ENCODE data around the gene SEPTIN1.
"Not testable (repeated sequence)": the region's sequence is repeated elsewhere in the genome, so short reads cannot be mapped to it uniquely, and the experiment has no call there.

Gene SEPTIN1

DNA sequence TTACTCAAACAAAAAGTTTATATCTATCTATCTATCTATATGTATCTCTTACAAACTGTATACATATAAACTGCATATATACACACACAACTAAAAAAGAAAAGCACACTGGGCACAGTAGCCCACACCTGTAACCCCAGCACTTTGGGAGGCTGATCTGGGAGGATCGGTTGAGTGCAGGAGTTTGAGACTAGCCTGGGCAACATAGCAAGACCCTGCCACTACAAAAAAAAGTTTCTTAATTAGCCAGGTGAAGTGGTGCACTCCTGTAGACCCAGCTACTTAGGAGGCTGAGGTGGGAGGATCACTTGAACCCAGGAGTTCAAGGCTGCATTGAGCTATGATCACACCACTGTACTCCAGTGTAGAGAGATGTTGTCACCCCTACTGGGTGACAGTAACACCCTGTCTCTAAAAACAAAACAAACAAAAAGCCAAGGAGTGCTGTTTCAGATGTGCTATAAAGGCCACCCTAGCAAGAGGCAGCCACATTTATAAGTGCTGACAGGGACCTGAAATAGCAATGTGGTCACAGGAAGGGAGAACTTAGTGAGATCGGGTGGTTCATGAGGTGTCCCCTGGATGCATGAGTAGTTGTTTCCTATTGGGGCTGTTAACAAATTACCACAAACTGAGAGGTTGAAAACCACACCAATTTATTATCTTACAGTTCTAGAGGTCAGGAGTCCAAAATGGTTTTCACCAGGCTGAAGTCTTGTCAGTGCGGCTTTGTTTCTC lies 32.1 kb downstream of the SEPTIN1 start:
- intact Hi-C loops (cut with DNase I): no loop called here

DNA sequence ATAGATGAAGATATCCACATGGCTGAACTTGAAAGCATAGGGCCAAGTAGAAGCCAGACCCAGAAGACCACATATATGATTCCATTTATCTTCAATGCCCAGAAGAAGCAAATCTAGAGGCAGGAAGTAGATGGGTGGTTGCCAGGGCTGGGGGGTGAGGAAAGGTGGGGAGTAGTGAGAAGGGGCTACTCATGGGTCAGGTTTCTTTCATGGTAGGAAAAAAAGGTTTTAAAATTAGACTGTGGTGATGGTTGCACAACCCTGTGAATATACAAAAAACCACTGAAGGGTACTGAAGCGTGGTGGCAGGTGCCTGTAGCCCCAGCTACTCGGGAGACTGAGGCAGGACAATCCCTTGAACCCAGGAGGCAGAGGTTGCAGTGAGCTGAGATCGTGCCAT lies 32.7 kb downstream of the SEPTIN1 start:
- DNase-seq: peak in 2 of 10 donors; percentile 17 to 36

More for the DNA sequence above, 32.1 kb downstream of the SEPTIN1 start:
- DNase-seq: peak in 2 of 10 donors; percentile 6 to 7

DNA sequence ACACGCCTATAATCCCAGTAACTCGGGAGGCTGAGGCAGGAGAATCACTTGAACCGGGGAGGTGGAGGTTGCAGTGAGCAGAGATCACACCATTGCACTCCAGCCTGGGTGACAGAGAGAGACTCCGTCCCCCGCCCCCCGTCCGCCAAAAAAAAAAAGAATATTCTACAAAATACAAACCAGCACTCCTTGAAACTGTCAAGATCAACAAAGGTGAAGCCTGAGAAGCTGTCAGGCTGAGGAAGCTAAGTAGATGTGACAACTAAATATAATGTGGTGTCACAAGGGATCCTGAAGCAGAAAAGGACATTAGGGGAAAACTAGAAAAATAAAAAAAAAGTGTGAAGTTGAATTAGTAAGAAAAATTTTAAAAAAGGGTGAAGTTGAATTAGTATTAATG lies 33.4 kb downstream of the SEPTIN1 start:
- peak in 1 of 10 donors; percentile 19 for DNase-seq

More for the DNA sequence above, 32.7 kb downstream of the SEPTIN1 start:
- intact Hi-C loops (cut with DNase I): loop anchor here (5.0 kb wide), 1 partner anchor 48 kb away; the partner anchor contains the start of gene ZNF48

DNA sequence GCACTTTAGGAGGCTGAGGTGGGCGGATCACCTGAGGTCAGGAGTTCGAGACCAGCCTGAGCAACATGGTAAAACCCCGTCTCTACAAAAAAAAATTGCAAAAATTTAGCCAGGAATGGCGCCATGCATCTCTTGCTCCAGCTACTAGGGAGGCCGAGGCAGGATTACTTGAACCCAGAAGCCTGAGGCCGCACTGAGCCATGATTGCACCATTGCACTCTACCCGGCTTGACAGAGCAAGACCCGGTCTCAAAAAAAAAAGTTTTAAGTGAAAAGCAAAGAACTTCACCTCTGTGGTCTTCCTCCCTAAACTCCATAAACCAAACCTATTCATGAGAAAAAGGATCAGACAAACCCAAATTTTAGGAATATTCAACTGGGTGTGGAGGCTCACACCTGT lies 34.2 kb downstream of the SEPTIN1 start:
- peak in 1 of 10 donors; percentile 8 for DNase-seq
- intact Hi-C loops (cut with DNase I): loop anchor here (5.0 kb wide), 1 partner anchor 49 kb away; the partner anchor contains the start of gene ZNF48

More for the DNA sequence above, 33.4 kb downstream of the SEPTIN1 start:
- intact Hi-C loops (cut with DNase I): loop anchor here (5.0 kb wide), 1 partner anchor 48 kb away; the partner anchor contains the start of gene ZNF48

DNA sequence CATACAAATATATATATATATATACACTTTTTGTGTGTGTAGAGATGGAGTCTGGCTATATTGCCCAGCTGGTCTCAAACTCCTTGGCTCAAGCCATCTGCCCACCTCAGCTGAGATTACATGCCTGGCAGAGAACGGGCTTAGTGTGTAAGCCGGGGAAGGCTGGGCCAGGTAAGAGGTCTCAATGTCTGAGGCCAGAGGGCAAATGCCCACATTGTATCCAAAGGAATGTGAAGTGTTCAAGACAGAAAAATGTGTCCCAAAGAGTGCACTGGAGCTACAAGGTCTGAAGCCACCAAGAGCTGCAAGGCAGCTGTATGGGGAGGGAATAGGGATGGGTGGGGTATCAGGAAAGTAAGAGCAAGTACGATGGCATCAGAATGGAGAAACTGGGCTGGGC lies 36.1 kb downstream of the SEPTIN1 start:
- intact Hi-C loops (cut with DNase I): loop anchor here (5.0 kb wide), 1 partner anchor 51 kb away; the partner anchor contains the start of gene ZNF48
- peak in 1 of 10 donors; percentile 7 for DNase-seq

DNA sequence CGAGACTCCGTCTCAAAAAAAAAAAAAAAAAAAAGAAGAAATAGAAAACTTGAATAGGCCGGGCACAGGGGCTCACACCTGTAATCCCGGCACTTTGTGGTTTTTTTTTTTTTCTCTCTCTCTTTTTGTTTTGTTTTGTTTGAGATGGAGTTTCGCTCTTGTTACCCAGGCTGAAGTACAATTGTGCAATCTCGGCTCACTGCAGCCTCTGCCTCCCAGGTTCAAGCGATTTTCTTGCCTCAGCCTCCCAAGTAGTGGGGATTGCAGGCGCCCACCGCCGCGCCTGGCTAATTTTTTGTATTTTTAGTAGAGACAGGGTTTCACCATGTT lies 38.9 kb downstream of the SEPTIN1 start:
- DNase-seq: peak in 1 of 10 donors; percentile 34
- intact Hi-C loops (cut with DNase I): not testable (repeated sequence)

DNA sequence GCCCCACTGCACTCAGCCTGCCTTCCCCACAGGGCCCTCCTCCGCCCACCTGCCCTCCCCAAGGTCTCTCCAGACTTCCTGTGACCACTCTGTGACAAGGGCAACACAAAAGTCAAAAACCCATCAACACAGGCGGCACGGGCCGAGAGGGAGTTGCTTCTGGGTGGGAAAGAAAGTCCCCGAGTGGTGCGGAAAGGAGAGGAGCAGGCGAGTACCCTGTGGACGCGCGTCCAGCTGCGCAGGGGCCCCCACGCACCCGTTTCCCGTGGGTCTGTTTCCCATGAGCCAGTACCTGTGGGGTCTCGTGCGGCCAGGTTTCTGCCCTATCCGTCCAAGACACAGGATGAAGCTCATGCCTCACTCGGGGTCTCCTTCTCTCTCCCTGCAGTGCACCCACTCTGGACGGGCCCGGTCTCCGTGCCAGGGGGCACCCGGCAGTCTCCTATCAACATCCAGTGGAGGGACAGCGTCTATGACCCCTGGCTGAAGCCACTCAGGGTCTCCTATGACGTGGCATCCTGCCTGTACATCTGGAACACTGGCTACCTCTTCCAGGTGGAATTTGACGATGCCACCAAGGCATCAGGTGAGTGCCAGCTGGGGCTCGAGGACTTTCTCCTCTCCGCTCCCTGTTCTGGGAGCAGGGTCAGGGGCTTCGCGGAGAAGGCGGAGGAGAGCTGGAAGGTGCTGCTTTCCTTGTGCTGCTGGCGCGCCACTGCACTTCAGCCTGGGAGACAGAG lies 39.4 kb downstream of the SEPTIN1 start:
- DNase-seq: peak in 1 of 10 donors; percentile 52
- intact Hi-C loops (cut with DNase I): no loop called here

DNA sequence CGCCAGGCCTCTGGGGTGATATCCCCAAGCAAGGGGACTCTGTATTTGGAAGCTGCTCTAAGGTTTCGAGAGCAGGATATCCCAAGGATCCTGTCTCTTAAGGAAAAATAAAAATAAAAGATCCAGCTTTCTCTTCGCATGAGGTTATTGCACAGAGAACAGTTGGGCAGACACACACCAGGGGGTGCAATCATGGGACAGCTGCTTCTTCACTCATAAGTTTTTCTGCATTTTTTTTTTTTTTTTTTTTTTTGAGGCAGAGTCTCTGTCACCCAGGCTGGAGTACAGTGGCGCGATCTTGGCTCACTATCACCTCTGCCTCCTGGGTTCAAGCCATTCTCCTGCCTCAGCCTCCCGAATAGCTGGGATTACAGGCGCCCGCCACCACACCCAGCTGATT lies 40.4 kb downstream of the SEPTIN1 start:
- intact Hi-C loops (cut with DNase I): not testable (repeated sequence)
- peak in 1 of 10 donors; percentile 50 for DNase-seq

DNA sequence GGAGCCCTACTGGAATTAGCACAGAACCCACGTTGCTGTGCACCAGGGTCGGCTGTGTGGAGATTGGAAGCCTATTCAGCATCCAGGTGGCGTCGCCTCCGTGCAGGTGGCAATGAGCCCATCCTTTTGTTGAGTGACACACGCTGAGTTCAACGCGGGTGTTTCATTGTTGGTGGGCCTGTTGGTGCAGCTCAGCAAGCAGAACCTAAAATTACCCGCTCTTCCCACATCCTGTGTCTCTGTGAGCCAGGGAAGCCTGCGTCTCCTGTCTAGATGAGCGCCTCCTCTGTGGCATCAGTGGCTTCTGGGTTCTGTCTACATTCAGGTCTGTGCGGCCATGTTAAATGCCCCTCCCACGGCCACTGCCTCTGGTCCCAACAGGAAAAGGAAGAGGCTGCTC lies 41.7 kb downstream of the SEPTIN1 start:
- peak in 6 of 10 donors; percentile 29 to 90 (median 58) for DNase-seq
- intact Hi-C loops (cut with DNase I): no loop called here

DNA sequence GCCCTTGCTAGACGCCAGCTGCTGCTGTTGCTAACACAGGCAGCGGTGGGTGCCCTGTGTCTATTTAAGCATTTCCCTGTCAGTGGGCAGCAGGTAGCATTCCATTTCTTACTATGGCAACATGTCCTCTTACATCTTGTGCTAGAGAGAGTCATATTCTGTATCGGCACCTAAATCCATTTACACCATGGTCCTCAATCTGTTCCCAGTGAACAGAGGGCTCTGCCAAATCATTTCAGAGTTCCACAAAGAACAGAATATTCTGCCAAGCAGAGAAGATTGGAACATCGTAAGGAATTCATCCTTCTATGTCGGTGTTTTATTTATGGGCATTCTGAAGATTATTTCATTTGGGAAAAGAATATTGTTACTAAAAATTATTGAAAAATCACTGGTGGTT lies 43.6 kb downstream of the SEPTIN1 start:
- intact Hi-C loops (cut with DNase I): not testable (repeated sequence)

DNA sequence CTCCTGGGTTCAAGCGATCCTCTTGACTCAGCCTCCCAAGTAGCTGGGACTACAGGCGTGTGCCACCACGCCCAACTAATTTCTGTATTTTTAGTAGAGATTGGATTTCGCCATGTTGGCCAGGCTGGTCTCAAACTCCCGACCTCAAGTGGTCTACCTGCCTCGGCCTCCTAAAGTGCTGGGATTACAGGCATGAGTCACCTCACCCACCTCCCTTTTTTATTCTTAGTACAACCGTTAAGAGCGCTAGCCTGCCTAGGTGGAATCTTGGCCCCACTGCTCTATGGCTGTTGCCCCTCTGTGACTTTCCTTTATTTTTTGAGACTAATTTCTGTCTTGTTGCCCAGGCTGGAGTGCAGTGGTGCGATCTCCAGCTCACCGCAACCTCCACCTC lies 44.4 kb downstream of the SEPTIN1 start:
- peak in 1 of 10 donors; percentile 26 for DNase-seq
- intact Hi-C loops (cut with DNase I): not testable (repeated sequence)

More for the DNA sequence above, 43.6 kb downstream of the SEPTIN1 start:
- DNase-seq: not testable (repeated sequence)

DNA sequence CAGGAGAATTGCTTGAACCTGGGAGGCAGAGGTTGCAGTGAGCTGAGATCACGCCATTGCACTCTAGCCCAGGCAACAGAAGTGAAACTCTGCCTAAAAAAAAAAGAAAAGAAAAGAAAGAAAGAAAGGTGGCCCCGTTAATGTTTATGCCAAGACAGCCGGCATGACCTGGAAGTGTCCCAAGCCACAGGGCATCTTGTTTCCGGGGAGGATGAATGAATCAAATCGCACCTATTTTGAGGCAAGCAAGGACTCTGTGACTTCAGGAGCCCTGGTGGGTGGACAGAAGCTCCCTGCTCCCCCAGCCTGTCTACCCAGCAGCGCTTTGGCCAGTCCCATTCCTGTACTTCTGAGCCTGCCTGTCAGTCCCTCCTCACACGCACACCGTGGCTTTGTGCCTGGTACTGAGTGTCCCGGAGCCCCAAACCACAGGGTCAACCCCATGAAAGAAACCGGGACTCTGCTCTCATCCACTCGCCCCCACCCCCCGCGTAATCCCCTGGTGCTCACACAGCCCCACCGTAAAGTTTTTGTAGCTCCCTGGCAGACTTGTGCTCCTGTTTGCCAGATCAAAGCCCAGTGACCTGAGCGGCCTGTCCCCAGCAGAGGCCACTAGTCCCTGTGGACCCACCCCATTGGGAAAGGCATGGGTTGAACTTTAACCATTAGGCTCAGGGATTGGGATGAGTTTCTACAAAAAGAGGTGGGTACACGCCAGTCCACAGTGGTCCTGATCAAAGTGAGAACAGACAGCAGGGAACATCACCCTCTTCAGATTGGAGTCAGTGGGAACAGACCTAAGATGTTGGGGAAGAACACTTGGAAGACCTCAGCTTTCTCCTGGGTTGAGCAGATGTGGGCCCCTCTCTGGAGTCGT lies 46.5 kb downstream of the SEPTIN1 start:
- intact Hi-C loops (cut with DNase I): no loop called here
- peak in 1 of 10 donors; percentile 71 for DNase-seq

DNA sequence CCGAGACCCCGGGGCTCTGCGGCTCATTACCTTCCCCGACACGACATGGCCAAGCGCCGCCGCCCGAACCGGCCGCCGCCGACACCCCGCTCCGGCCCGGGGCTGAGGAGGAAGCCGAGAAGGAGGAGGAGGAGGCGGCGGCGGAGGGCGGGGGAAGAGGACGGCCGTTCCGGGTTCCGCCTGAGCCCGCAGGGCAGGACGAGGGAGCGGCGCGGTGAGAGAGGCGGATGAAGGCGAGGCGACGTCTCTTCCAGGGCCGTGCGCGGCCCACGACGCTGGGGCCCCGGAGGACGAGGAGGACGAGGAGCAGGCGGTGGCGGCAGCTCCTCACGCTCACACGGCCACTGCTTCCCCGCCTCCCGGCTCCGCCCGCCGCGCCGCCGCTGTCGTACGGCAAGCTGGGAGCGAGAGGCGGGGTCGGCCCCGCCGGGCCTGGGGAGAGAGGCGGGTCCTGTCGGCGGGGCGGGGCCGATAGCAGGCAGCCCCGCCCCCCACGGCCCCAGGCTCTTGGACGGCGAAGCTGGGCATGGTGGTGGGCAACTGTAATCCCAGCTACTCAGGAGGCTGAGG lies 47.2 kb downstream of the SEPTIN1 start:
- peak; percentile 64 to 98 (median 85) for DNase-seq
- intact Hi-C loops (cut with DNase I): not testable (repeated sequence)

DNA sequence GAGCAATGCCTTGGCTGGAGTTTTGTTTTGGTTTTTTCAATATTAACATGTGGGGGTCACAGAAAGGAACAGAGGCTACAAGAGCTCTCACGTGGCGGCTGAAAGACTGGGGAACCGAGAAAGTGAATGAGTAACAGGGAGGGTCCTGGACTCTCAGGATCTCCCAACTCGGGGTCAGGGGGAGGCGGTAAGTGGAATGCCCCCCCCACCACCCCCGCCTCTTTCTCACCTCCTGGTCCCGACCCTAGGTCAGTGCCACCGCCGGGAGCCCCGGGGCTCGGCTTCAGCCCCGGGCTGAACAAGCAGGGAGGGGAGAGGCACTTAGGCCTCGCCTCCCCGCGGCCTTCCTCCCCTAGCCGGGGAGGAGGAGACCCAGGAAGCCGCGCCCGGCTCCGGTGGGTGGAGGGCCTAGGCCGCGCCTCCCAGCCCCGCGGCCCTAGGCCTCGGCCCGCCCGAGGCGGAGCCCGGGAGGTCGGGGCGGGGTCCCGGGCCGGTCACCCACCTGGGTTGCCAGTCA lies 47.8 kb downstream of the SEPTIN1 start:
- DNase-seq: peak in 5 of 10 donors; percentile 36 to 86 (median 42)
- intact Hi-C loops (cut with DNase I): not testable (repeated sequence)

All from posterior cingulate gyrus (tissue), 11 donors.